ENCODE measurements around the gene MEIS2.

The MEIS2 gene

GRCh38 chr15:37077623-37078351, 22.6 kb downstream of the MEIS2 start:
- DNase-seq (ENCODE audit: low spot score): no peak

- DNase-seq (ENCODE audit: low spot score): no peak
Measured at GRCh38 chr15:37076543-37076942, 23.8 kb downstream of the MEIS2 start.

- DNase-seq (ENCODE audit: low spot score): no peak
Measured at GRCh38 chr15:37075777-37076176, 24.6 kb downstream of the MEIS2 start.

- DNase-seq (ENCODE audit: low spot score): no peak
Measured at GRCh38 chr15:37072181-37072580, 28.2 kb downstream of the MEIS2 start.

- DNase-seq (ENCODE audit: low spot score): no peak
Measured at GRCh38 chr15:37071134-37071533, 29.2 kb downstream of the MEIS2 start.

GRCh38 chr15:37070686-37071085, 29.7 kb downstream of the MEIS2 start:
- no peak for DNase-seq (ENCODE audit: low spot score)

GRCh38 chr15:37061996-37062395, 38.4 kb downstream of the MEIS2 start:
- DNase-seq (ENCODE audit: low spot score): no peak

- no peak for DNase-seq (ENCODE audit: low spot score)
Measured at GRCh38 chr15:37059086-37059485, 41.3 kb downstream of the MEIS2 start.

- no peak for DNase-seq (ENCODE audit: low spot score)
Measured at GRCh38 chr15:37058316-37058985, 41.9 kb downstream of the MEIS2 start.

GRCh38 chr15:37057831-37058230, 42.5 kb downstream of the MEIS2 start:
- DNase-seq (ENCODE audit: low spot score): no peak

GRCh38 chr15:37057256-37057655, 43.1 kb downstream of the MEIS2 start:
- no peak for DNase-seq (ENCODE audit: low spot score)

GRCh38 chr15:37056177-37057121, 43.9 kb downstream of the MEIS2 start:
- no peak for DNase-seq (ENCODE audit: low spot score)

- no peak for DNase-seq (ENCODE audit: low spot score)
Measured at GRCh38 chr15:37055481-37055880, 44.9 kb downstream of the MEIS2 start.

GRCh38 chr15:37054336-37054735, 46.0 kb downstream of the MEIS2 start:
- DNase-seq (ENCODE audit: low spot score): no peak

GRCh38 chr15:37053166-37053565, 47.2 kb downstream of the MEIS2 start:
- DNase-seq (ENCODE audit: low spot score): no peak

- no peak for DNase-seq (ENCODE audit: low spot score)
Measured at GRCh38 chr15:37050345-37050744, 50.0 kb downstream of the MEIS2 start.

- DNase-seq (ENCODE audit: low spot score): no peak
Measured at GRCh38 chr15:37046876-37047614, 53.3 kb downstream of the MEIS2 start.

- no peak for DNase-seq (ENCODE audit: low spot score)
Measured at GRCh38 chr15:37045859-37046740, 54.2 kb downstream of the MEIS2 start.

GRCh38 chr15:37044915-37045648, 55.3 kb downstream of the MEIS2 start:
- DNase-seq (ENCODE audit: low spot score): no peak

GRCh38 chr15:37041836-37042235, 58.5 kb downstream of the MEIS2 start:
- no peak for DNase-seq (ENCODE audit: low spot score)

All from germinal center (tissue), 1 donor.